GM21619 (cell line): ENCODE data around the gene MYZAP.
"Not testable (repeated sequence)": the region's sequence is repeated elsewhere in the genome, so short reads cannot be mapped to it uniquely, and the experiment has no call there.

Source experiments
- ATAC-seq: cut with Tn5 transposase; IDR thresholded peaks from one replicate; pipeline ENCODE4 v1.9.1; 2021; ENCODE audit not compliant: unreplicated experiment

MYZAP gene

DNA sequence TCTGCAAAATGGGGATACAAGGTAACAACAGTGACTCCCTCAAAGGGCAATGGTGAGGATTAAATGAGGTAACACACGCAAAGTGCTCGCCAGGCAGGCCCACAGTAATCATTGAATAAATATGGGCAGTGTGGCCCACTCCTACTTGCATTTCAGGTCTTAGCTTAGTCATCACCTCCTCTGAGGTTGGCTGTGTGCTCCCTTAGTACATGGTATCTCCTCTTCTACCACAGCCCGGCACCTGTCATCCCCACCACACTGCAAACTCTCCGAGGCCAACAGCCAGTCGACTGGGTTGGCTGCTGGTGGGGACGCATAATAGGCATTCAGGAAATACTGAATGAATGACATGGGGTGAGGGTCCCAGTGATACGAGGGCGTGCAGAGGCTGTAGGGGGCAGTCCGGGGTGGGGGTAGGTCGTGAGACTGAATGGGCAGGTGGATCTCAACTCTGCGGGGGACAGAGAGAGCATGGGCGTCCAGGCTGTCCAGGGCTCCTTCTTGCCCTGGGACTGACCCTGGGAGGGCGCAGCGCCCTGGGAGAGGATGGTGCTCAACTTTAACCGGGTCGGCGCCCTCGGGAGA, 375 bp upstream of the MYZAP start:
- ATAC-seq, result no peak

DNA sequence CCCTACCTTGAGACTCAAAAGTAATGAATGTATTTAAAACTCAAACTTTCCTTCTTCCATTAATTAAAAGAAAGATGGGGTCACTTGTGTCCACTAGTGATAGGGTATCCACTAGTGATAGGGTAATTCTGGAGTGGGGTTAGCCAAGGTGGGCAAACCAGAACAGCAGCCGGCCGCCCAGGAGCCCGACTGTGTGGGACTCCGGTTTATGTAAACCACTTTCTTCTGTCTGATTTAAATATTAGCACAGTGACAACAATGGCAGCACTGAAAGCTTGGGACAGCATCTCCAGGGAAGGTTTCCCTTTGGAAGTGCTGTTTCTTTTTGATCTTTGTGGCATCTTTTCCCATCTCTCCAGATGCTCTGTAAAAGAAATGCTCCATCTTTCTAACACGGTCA, 722 bp downstream of the MYZAP start:
- no peak for ATAC-seq

DNA sequence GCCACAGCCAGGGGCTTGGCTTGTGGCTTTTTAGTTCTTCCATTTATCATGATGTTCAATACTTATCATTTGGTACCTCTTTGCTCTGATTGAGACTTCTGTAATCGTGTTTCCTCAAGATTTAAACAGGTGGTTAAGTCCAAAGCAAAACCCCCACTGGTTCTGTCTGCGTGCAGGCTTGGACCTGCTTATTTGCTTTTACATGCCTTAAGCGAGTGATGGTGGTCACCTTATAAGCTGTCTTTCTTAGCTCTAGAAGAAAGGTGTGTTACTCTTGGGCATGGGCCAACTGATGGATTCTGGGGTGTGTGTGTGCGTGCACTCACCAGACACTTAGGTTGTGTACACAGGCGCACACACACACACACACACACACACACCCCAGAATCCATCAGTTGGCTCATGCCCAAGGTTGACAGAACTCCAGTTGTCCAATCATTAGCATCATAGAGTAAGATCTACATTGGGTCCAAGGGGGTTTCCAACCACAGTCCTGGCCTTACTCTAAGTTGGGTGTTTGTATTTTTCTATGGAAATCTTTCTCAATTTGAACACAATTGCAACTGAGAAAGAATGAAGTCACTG, 1.2 kb downstream of the MYZAP start:
- no peak for ATAC-seq

DNA sequence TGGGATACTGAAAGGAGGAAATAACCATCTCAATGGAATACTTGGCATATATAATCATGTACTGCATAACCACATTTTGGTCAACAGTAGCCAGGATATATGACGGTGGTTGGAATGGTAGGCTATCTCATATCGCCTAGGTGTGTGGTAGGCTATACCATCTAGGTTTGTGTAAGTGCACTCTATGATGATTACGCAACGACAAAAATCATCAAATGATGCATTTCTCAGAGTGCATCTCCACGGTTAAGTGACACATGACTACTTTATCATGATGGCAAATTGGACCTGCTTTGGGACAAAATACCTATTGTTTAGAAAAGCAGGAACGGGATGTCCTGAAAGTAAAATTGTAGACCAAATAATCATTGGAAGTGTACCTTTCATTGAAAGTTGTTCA, 2.8 kb downstream of the MYZAP start:
- ATAC-seq, result no peak

DNA sequence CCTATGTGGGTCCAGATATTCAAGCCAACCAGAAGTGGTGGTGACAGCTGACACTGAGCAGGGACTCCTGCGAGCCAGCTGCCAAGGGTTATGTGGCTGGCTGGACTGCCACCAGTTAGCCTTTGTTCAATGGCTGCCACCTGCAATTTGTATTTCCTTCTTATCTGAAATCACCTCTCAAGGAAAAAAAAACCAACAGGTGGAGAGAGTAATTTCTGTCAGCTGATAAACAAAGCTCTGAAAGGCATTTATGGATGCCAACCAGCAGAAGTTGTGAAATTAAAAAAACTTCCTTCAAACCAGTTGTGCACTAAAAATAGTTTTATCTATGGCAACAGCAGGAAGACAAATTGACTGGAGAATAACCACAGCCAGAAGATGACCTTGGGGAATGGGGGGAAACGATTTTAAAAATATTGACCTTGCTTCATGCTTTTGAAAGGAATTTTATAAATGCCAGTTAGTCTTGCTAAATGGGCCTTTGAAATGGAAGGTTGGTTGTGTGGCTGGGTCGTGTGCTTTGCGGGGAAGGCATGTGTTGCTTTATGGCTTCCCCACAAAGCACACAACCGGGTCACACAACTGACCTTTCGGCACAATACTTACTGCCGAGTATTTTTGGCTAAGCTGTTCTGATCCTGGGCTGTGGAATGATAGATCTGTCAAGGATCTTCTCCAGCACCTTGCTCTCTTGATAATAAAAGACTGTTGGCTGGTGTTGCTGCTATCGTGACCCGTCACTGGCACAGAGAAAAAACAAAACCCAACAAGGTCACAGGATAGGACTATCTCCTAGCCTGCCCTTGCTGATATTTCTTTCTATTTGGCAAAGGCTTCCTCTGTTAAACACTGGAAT, 3.5 kb downstream of the MYZAP start:
- ATAC-seq, result no peak

DNA sequence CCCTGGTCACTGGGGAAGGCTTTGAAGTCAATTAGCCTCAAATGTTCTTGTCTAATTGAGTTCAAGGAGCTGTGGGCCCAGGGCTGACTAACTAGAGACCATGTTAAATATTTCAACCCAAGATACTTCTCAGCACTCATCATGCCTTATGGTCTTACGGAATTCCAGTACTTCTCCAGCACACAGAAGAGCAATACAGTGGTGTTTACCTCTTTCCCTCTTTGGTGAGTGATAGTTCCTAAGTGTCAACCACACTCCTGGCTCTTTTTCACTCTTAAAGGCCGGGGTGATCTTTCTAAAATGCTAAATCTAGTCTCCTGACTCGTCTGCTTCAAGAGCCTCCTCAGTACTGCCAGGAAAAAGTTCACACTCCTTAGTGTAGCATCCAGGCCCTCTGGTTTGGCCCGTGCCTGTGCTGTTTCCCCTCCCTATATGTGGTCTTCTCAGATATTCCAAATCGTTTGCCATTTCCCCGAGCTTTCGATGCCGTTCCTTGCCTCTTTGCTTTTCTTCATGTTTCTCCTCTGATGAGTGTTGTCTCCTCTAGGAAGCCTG, 4.7 kb downstream of the MYZAP start:
- no peak for ATAC-seq

DNA sequence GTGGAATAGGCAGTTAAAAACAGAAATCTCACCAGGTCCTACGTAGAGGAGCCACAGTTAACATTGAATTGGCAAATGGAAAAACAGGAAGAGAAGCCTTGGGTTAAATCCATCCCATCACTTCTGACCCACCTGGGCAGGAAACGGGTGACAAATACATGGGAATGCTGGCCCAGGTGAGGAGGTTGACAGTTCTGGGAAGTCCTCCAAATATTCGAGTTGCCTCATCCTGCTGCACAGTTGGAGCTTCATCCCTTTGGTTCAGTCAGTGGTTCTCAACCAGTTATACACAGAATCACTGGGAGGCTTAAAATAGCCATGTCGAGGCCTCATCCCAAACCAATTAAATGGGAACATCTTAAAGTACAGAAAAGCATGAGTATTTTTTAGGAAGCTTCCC, 5.3 kb downstream of the MYZAP start:
- no peak for ATAC-seq

DNA sequence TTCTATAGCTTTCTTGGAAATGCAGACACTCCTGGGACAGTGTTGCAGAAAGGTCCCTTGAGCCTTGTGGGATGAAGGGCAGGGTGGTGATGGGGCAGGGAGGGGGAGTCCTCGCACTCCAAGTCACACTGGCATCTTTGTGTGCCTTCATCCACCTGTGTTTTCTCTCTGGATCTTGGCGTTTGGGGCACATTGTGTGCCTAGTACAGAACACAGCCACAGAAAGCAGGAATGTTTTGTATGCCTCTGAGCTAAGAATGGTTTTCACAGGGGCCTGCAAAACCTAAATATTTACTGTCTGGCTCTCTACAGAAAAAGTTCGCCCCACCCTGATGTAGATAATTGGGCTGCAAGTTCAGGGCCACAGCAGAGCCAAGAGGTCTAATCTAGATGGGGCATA, 5.7 kb downstream of the MYZAP start:
- no peak for ATAC-seq

DNA sequence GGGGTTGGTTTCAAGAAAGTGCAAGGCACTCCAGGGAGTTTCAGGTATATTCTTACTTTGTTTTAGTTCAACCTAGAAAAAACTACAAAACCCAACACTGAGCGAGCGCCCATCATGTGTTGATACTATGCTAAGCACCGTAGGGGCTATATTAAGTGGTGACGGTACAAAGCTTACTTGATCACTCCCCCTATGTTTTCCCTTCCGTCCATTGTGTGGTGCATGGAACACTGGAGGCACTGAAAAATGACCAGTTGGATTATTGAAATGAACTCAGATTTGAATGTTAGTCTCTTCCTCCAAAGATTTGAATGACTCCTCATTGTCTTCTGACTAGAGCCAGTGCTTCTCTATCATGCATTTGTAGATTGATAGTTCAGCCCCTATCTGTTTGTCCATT, 6.6 kb downstream of the MYZAP start:
- ATAC-seq, result no peak

DNA sequence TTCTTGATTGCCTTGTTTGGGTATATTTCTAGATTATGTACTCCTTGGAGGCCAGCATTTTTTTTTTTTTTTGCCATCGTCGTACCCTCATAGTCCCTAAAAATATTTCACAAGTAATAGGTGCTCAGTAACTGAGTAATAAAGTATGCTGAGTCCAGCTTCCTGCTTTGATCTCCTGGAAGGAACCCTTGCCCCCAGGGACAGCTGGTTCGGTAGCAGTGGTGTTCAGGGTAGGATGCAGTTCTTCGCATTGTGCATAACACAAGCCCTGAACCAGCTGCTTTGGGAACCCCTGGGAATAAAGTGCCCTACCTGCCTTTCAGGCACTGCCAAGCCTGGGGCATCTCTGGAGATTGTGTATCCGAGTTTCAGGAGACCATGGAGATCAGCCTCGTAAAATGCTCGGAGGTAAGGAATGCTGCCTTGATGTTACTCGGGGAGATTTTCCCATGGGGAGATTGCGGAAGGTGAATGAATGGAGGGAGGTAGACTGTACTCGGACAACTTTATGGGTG, 7.6 kb downstream of the MYZAP start:
- ATAC-seq, result no peak

DNA sequence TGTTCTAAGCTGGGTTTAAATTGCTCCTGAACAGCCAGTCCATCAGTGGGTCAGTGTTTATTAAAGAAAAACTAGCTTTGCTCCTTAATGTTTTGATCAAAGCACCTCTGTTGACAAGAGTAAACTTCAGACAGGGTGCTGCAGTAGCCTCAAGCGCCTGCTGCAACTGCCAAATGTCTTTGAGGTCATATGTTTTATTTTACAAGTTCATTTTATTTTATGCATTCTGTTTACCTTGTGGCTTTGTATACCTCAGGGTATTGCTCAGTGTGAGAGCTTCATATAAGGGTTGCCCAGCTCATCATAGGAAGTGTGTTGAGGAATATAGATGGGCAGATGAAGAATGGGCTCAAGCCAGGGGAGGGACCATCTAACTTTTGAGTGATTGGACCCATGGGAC, 8.5 kb downstream of the MYZAP start:
- ATAC-seq, result no peak

DNA sequence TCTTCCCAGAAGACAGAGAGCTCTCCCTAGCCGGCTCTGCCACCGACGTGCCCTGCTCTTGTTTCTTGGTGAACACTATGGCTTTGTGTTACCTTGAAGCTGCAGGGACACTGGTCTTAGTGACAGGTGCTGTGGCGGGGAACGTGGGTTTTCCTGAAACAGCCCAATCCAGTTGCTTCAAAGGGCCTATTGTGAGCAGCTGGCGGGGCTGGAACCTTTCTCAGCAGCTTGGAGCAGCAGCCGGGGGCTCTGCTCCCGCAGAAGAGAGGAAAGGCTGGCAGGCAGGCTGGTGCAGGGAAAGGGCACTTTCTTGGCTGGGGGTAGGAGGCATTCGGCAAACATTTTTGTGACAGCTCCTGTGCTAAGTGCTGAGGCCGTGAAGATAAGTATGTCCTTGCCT, 12.8 kb downstream of the MYZAP start:
- no peak for ATAC-seq

DNA sequence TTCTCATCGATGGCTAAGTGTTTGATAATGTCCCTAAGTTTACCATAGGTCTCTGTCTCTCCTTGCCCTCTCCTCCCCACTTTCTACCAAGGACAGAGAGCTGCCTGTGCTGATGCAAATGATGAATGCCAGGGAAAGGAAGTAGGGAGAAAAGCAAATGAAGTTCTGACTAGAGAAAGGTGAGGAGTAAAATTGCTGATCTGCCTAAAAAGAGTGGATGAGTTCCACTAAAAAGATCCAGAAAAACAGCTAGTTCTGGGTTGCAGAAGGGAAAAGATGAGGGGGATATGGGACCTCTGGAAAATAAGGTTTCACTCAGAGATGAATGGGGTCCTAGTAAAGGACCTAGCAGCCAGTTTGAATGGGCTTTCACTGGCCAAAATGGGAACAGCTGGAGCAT, 13.8 kb downstream of the MYZAP start:
- ATAC-seq, result no peak

DNA sequence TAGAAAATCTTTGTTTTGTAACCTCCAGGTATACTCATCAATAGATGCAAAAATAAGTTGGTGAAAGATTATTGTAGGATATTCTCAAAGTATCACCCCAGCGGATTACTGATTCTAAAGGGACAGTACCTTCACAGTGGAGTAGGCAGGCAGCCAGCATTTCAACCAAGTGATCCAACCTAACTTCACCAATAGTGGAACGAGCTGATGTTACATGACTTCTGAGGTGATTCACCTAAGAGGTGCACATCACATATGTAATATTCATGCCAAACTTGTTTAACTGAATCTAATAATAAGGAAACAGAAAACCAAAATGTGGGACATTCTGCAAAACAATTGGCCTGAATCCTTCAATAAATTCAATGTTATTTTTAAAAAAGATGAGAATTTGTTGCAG, 14.3 kb downstream of the MYZAP start:
- no peak for ATAC-seq

DNA sequence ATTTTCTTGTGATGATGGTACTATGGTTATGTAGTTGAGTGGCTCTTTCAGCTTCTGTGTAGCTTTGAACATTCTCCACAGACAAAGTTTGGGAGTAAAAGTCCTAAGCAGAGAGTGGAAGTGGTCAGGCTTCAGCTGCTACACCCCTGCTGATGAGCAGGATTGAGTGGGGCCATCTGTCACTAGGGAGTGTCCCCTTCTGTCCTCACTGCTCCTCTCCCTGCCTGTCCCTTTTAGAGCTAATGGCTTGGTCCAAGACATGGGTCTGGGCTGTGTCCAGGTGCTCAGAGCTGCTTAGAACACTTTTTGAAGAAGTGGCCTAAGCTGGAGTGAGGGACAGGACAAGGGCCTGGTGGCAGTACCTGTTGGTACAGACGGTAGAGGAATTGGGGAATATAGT, 15.1 kb downstream of the MYZAP start:
- no peak for ATAC-seq

DNA sequence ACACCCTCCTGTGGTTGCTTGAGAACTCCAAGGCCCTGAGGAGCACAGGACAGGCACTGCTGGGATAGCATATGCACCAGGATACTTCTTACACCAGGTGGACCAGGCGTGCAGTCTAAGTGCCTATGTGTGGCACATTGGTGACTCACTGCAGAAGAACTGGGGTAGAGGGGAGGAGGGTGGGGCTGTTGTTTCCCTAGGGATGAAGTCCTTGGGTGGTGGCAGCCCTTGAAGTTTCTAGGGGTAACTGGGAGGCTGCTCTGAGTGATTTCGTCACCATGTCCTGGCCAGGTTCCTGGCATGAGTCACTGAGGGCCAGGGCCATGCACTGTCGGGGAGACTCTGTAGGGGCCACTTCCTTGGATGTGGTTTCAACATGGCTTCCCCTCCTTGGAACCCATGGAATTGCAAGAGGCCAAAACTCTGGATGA, 15.9 kb downstream of the MYZAP start:
- no peak for ATAC-seq

DNA sequence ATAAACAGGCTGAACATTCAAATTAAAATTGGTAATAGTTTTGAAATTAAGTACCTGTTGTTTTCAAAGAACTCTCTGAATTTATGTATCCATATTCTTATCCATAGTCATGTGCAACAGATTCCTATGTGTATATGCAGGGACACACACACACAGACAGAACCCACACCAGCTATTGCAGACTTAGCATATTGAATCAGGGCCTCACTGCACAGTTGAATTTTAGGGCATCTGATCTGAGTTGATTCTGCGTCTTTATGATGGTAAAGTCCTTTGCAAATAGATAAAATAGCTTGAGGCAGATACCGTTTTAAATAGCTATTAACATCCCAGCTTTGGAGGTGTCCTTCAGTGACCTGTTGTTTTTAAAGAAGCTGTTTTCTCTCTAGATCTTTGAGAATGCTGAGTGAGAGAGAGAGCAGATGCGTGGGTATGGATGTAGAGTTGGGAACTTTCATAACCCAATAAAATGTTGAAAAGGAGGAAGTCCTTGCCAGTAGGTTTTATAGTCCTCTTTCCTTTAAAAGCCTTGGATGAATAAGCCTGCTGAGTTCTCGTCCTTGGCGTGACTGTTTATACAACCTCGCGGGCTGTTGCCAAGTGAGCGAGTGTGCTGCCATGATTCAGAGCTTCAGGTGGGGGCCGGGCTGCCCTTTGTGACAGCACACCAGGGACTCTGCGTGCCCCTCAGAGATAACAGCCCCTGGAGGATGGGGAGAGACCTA, 18.3 kb downstream of the MYZAP start:
- ATAC-seq, result no peak

DNA sequence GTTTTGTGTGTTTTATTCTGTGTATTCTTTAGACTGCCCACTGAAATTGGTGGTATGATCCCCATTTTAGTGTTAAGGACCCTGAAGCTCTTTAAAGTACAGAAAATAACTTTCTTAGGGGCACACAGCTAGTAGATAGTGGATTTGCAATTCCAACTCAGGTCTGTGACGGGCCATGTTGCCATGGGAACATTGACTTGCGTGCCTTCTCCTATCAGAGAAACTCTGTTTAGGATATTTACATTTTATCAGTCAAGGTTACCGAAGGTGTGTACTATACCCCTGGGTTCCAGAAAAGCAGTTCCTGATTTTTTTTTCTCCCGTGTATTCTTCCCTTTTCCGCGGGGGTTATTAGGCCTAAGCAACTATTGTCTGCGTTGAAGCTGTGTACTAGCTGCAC, 19.4 kb downstream of the MYZAP start:
- ATAC-seq, result no peak

DNA sequence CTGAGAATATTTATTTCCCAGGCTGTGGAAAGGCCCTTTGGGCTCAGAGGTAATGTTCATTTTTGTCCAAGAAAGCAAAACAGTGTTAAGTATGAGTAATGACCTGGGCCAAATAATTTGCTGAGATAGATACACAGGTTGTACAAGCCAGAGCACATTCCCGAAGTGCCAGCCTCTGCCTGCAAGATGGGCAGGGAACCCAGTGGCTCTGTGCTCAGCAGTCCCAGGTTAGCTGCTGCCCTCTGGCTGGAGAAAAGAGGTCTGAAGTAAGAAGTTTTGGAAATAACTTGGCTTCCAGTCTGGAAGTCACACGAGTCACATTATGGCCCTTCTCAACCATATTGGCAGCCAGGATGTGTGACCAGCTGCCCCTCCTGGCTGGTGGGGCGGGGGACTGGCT, 20.2 kb downstream of the MYZAP start:
- ATAC-seq, result no peak

DNA sequence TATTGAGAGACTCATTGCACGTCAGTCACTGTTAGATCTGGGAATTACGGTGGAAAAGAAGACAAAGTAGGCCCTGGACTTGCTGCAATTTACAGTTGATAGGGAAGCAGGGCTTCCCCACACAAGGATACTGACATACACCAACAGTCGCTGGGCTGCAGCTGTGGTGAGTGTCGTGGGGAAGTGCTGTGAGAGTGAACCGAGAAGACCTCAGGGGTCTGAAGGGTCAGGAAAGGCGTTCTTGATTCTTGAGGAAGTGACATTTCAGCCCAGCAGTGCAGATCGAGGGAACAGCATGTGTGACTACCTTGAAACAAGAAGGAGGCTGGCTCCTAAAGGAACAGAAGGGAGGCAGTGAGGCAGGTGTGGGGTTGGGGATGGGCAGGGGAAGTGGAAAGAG, 22.5 kb downstream of the MYZAP start:
- no peak for ATAC-seq

DNA sequence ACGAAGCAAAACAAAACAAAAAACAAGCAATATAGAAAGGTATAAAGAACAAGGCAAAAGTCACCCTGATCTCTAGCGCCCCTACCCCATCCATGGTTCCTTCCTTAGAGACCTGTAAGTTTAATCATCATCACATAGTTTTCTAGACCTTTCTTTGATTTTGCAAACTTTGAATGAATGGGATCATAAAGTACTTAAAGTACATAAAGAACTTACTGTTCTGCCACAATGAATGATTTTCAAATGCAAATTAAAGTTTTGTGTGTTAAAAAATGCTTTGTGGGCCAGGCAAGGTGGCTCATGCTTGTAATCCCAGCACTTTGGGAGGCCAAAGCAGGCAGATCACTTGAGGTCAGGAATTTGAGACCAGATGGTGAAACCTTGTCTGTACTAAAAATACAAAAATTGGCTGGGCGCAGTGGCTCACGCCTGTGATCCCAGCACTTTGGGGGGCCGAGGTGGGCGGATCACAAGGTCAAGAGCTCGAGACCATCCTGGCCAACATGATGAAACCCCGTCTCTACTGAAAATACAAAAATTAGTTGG, 24.3 kb downstream of the MYZAP start:
- ATAC-seq, result not testable (repeated sequence)
